Measurements from ENCODE around the gene ZSCAN21.

The ZSCAN21 gene

GRCh38 chr7:100072462-100072861 is 22.9 kb downstream of the ZSCAN21 start:
- in situ Hi-C loops (cut with MboI; ENCODE audit: low sequenced_read_pairs), result no loop called here

GRCh38 chr7:100074841-100075240 is 25.3 kb downstream of the ZSCAN21 start:
- in situ Hi-C loops (cut with MboI; ENCODE audit: low sequenced_read_pairs), result no loop called here

GRCh38 chr7:100075418-100075817 is 25.8 kb downstream of the ZSCAN21 start:
- in situ Hi-C loops (cut with MboI; ENCODE audit: low sequenced_read_pairs), result no loop called here

GRCh38 chr7:100077205-100077604 is 27.6 kb downstream of the ZSCAN21 start:
- in situ Hi-C loops (cut with MboI; ENCODE audit: low sequenced_read_pairs), result no loop called here

GRCh38 chr7:100079024-100079560 is 29.5 kb downstream of the ZSCAN21 start:
- in situ Hi-C loops (cut with MboI; ENCODE audit: low sequenced_read_pairs), result no loop called here

GRCh38 chr7:100080907-100081534 is 31.4 kb downstream of the ZSCAN21 start:
- in situ Hi-C loops (cut with MboI; ENCODE audit: low sequenced_read_pairs), result no loop called here

- in situ Hi-C loops (cut with MboI; ENCODE audit: low sequenced_read_pairs), result no loop called here
These were observed 32.0 kb downstream of the ZSCAN21 start, which contains the start of gene ZNF3 for GRCh38 chr7:100081535-100082102. Gene ZNF3 (minus strand): TSS chr7:100081723. CDS start chr7:100077357, 4,366 bp downstream.

GRCh38 chr7:100082978-100083377 is 33.4 kb downstream of the ZSCAN21 start:
- in situ Hi-C loops (cut with MboI; ENCODE audit: low sequenced_read_pairs), result no loop called here

- in situ Hi-C loops (cut with MboI; ENCODE audit: low sequenced_read_pairs), result no loop called here
These were observed 35.9 kb downstream of the ZSCAN21 start for GRCh38 chr7:100085515-100085914.

- in situ Hi-C loops (cut with MboI; ENCODE audit: low sequenced_read_pairs), result no loop called here
These were observed 37.6 kb downstream of the ZSCAN21 start for GRCh38 chr7:100087055-100087750.

- in situ Hi-C loops (cut with MboI; ENCODE audit: low sequenced_read_pairs), result no loop called here
These were observed 38.6 kb downstream of the ZSCAN21 start for GRCh38 chr7:100088095-100088620.

- in situ Hi-C loops (cut with MboI; ENCODE audit: low sequenced_read_pairs), result no loop called here
These were observed 39.3 kb downstream of the ZSCAN21 start, which contains the start of gene COPS6 for GRCh38 chr7:100088621-100089457. Gene COPS6 (plus strand): TSS chr7:100088969. CDS start chr7:100088991, 22 bp downstream.

- in situ Hi-C loops (cut with MboI; ENCODE audit: low sequenced_read_pairs), result no loop called here
These were observed 40.1 kb downstream of the ZSCAN21 start for GRCh38 chr7:100089458-100090196.

- in situ Hi-C loops (cut with MboI; ENCODE audit: low sequenced_read_pairs), result no loop called here
These were observed 41.2 kb downstream of the ZSCAN21 start for GRCh38 chr7:100090527-100091410.

GRCh38 chr7:100091411-100092181 is 42.0 kb downstream of the ZSCAN21 start:
- in situ Hi-C loops (cut with MboI; ENCODE audit: low sequenced_read_pairs), result no loop called here

GRCh38 chr7:100093054-100093453 is 43.5 kb downstream of the ZSCAN21 start:
- in situ Hi-C loops (cut with MboI; ENCODE audit: low sequenced_read_pairs), result no loop called here

- in situ Hi-C loops (cut with MboI; ENCODE audit: low sequenced_read_pairs), result no loop called here
These were observed 43.9 kb downstream of the ZSCAN21 start for GRCh38 chr7:100093498-100093897.

GRCh38 chr7:100093925-100094486 is 44.4 kb downstream of the ZSCAN21 start:
- in situ Hi-C loops (cut with MboI; ENCODE audit: low sequenced_read_pairs), result no loop called here
